ENCODE measurements around the gene MMP2. TPM values are rescaled to one million over a fixed set of nuclear protein-coding genes. Genes with fewer than 3 reads are reported as not detected.
A peak's percentile ranks its signal among the peaks of the same experiment; 100 is the strongest.

The MMP2 gene
- total RNA-seq, 4 donors from 2014 or later = 153 to 525 (median 245) TPM

DNA sequence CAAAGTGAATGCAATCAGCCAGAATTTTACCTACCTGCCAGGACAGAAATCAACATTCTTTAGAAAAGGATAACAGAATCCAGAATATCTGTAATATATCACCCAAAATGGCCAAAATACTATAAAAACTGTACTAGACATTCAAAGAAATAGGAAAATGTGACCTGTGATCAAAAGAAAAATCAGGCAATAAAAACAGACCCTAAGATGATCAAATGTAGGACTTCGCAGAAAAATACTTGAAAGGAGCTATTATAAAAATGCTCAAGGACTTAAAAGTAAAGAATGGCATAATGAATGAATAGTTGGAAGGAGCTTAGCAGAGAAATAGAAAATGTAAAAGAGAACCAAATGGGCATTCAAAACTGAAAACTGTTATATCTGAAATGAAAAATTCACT lies 33.9 kb downstream of the MMP2 start:
- WGBS, 2 donors = 96 to 100% methylated on average over 1 of the region's 1 CpG

DNA sequence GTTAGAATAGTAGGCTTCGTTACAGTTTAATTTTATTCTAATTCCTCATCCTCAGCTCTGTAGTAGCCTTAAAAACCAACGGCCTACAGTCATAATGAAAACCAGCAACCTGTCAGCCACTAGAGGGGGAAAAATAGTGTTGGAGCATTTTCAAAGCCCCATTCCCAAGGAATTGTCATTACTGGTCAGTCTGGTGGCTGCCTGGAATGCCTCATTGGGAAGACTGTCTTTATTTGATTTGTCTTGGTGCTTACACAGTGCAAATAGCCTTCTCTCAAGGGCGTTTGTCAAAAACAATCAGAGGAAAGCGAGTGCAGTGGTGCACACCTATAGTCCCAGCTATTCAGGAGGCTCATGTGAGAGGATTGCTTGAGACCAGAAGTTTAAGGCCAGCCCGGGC lies 34.6 kb downstream of the MMP2 start:
- no peak for TF ChIP-seq POLR2A (IDR thresholded peaks at IDR 0.05)
- TF ChIP-seq, protein P1, sequence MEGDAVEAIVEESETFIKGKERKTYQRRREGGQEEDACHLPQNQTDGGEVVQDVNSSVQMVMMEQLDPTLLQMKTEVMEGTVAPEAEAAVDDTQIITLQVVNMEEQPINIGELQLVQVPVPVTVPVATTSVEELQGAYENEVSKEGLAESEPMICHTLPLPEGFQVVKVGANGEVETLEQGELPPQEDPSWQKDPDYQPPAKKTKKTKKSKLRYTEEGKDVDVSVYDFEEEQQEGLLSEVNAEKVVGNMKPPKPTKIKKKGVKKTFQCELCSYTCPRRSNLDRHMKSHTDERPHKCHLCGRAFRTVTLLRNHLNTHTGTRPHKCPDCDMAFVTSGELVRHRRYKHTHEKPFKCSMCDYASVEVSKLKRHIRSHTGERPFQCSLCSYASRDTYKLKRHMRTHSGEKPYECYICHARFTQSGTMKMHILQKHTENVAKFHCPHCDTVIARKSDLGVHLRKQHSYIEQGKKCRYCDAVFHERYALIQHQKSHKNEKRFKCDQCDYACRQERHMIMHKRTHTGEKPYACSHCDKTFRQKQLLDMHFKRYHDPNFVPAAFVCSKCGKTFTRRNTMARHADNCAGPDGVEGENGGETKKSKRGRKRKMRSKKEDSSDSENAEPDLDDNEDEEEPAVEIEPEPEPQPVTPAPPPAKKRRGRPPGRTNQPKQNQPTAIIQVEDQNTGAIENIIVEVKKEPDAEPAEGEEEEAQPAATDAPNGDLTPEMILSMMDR (IDR thresholded peaks at IDR 0.05) = no peak
- no peak for TF ChIP-seq EP300 (IDR thresholded peaks at IDR 0.05)

More for the DNA sequence above, 33.9 kb downstream of the MMP2 start:
- TF ChIP-seq EP300 (IDR thresholded peaks at IDR 0.05) (no peak), POLR2A (IDR thresholded peaks at IDR 0.05) (no peak)
- TF ChIP-seq, protein P1 (IDR thresholded peaks at IDR 0.05) = no peak
- H3K27ac ChIP-seq = no peak overlapping the region
- H3K27me3 ChIP-seq = no peaks in the 10 kb centered on the region
- peaks cover 0 to 23% (median 0%) of the 10 kb centered on the region in 4 donors for H3K4me1 ChIP-seq
- H3K36me3 ChIP-seq = no peaks in the 10 kb centered on the region
- peaks cover 0 to 17% (median 0%) of the 10 kb centered on the region in 4 donors for H3K9me3 ChIP-seq
- H3K4me3 ChIP-seq = no peak overlapping the region
- no peak for DNase-seq (ENCODE audit: low spot score in 2 of 2)

DNA sequence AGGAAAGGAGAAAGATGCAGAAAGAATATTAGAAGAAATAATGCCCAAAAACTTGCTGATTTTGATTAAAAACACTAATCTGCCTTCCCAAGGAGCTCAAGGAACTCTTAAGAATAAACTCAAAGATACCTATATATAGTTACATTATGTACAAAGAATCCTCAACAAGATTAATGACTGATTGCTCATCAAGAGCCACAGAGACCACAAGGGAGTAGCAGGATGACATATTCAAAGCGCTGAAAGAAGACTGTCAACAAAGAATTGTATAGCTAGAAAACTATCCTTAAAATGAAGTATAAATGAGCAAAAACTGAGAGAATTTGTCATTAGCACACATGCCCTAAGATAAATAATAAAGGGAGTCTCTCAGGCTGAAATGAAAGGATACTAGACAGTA lies 36.1 kb downstream of the MMP2 start:
- peaks cover 0 to 22% (median 0%) of the 10 kb centered on the region in 4 donors for H3K9me3 ChIP-seq
- TF ChIP-seq, protein P1 (IDR thresholded peaks at IDR 0.05) = no peak
- no peak for TF ChIP-seq POLR2A (IDR thresholded peaks at IDR 0.05)
- TF ChIP-seq EP300 (IDR thresholded peaks at IDR 0.05) = no peak
- H3K4me3 ChIP-seq = no peak overlapping the region
- DNase-seq (ENCODE audit: low spot score in 2 of 2) = no peak
- no peaks in the 10 kb centered on the region for H3K36me3 ChIP-seq
- H3K27me3 ChIP-seq = no peaks in the 10 kb centered on the region
- peaks cover 0 to 5% (median 0%) of the 10 kb centered on the region in 4 donors for H3K4me1 ChIP-seq
- 97 to 100% methylated on average over 1 of the region's 1 CpG for WGBS, 2 donors
- H3K27ac ChIP-seq = no peak overlapping the region

More for the DNA sequence above, 34.6 kb downstream of the MMP2 start:
- Histone ChIP-seq H3K4me3 (no peak overlapping the region), H3K4me1 (peaks cover 0 to 17% (median 0%) of the 10 kb centered on the region in 4 donors), H3K9me3 (peaks cover 0 to 17% (median 0%) of the 10 kb centered on the region in 4 donors), H3K27me3 (no peaks in the 10 kb centered on the region), H3K36me3 (no peaks in the 10 kb centered on the region), H3K27ac (no peak overlapping the region)
- DNase-seq (ENCODE audit: low spot score in 2 of 2) = no peak
- 95 to 96% methylated on average over 5 of the region's 5 CpGs for WGBS, 2 donors

DNA sequence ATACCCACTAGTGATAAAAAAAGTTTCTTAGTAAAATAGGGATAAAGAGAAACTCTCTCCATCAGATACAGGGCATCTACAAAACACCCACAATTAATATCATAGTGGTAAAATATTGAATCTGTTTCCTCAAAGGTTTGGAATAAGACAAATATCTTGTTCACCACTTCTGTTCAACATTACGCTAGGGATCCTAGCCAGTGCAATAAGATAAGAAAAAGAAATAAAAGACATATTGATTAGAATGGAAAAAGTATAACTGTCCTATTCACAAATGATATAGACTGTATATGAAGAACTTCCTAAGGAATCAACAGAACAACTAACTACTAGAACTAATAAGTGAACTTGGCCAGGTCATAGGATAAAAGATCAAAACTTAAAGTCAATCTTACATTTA lies 42.8 kb downstream of the MMP2 start:
- Histone ChIP-seq H3K9me3 (peaks cover 0 to 15% (median 0%) of the 10 kb centered on the region in 4 donors), H3K4me3 (no peak overlapping the region), H3K4me1 (peaks cover 0 to 19% (median 0%) of the 10 kb centered on the region in 4 donors), H3K27me3 (no peaks in the 10 kb centered on the region), H3K27ac (no peak overlapping the region), H3K36me3 (peaks cover 0 to 14% (median 0%) of the 10 kb centered on the region in 3 donors)
- DNase-seq (ENCODE audit: low spot score in 2 of 2) = no peak
- 43 to 94% methylated on average over 1 of the region's 1 CpG for WGBS, 2 donors
- TF ChIP-seq POLR2A (IDR thresholded peaks at IDR 0.05) (no peak), EP300 (IDR thresholded peaks at IDR 0.05) (no peak)
- TF ChIP-seq, protein P1 (IDR thresholded peaks at IDR 0.05) = no peak

DNA sequence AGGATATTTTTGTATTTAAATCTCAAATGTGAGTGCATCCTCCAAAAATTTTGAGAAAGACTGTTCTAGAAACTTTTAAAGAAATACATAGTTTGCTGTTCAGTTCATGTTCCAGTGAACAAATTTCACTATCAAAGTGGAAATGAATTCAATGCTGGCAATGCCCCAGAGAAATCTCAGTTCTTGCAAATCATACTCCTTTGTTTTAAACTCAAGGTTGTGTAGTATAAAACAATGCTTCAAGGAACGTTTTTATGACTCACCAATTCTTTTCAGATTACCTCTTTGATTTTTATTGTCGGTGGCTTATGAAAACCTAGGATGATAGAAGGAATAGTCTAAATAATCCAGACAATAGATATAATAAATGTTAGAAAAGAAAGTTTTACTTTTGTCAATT lies 47.4 kb downstream of the MMP2 start:
- Histone ChIP-seq H3K4me3 (no peak overlapping the region), H3K27ac (peak overlapping the region in 2 of 4 donors; percentile 14 to 20), H3K36me3 (peaks cover 0 to 10% (median 0%) of the 10 kb centered on the region in 3 donors), H3K9me3 (peaks cover 0 to 9% (median 0%) of the 10 kb centered on the region in 4 donors), H3K27me3 (no peaks in the 10 kb centered on the region), H3K4me1 (peaks cover 0 to 21% (median 0%) of the 10 kb centered on the region in 4 donors)
- DNase-seq (ENCODE audit: low spot score in 2 of 2) = no peak
- WGBS, 2 donors = 12 to 15% methylated on average over 2 of the region's 2 CpGs
- TF ChIP-seq POLR2A (IDR thresholded peaks at IDR 0.05) (no peak), EP300 (IDR thresholded peaks at IDR 0.05) (no peak)
- TF ChIP-seq, protein P1 (IDR thresholded peaks at IDR 0.05) = no peak
